ENCODE data around the gene CGREF1. TPM values are rescaled to one million over a fixed set of nuclear protein-coding genes. Genes with fewer than 3 reads are reported as not detected.

Gene CGREF1
- total RNA-seq, 1 donor from 2014 or later: 1.3 TPM

DNA sequence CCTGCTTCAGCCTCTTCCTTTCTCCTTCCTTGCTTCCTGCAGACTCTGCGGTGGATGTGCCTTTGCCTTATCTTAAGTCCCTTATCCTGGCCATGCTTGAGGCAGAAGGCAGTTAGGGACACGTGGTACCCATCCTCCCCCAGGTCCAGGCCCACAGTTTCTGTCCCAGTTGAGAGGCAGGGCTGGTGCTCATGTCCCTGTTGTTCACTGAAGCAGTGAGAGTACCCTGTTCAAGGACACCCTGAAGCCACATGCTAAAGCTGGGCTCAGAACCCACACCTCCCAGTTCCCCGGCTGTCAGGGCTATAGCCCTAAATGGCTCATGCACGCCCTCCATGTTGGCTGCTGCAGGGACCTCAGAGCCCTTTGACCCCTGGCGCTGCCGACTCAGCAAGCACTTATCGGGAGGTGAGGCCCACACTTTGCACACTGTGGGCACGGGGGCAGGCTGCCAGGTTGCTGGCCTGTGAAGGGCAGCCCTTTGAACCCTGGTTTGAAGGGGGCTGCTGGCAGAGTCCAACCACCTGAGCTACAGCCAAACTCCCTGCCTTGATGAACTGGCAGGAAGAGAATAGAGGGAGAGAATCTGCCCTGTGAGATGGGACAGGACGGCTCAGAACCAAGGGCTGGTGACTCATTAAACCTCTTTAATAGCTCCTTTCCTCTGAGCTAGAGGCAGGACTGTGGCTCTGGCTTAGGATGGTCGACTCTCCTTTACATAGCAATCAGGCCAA, 26.1 kb downstream of the CGREF1 start:
- Mint-ChIP-seq H3K27me3 (ENCODE audit: unreplicated experiment) (peaks cover 3% of the 10 kb centered on the region), H3K4me3 (ENCODE audit: unreplicated experiment) (no peak overlapping the region), H3K9me3 (ENCODE audit: unreplicated experiment) (peaks cover 2% of the 10 kb centered on the region), H3K4me1 (ENCODE audit: low read depth, unreplicated experiment) (peaks cover 4% of the 10 kb centered on the region), H3K36me3 (ENCODE audit: unreplicated experiment) (no peaks in the 10 kb centered on the region), H3K27ac (ENCODE audit: unreplicated experiment) (no peak overlapping the region)
- DNase-seq: no peak
- no peak for TF ChIP-seq CTCF (IDR thresholded peaks at IDR 0.05; ENCODE audit: partially characterized antibody, unreplicated experiment)

DNA sequence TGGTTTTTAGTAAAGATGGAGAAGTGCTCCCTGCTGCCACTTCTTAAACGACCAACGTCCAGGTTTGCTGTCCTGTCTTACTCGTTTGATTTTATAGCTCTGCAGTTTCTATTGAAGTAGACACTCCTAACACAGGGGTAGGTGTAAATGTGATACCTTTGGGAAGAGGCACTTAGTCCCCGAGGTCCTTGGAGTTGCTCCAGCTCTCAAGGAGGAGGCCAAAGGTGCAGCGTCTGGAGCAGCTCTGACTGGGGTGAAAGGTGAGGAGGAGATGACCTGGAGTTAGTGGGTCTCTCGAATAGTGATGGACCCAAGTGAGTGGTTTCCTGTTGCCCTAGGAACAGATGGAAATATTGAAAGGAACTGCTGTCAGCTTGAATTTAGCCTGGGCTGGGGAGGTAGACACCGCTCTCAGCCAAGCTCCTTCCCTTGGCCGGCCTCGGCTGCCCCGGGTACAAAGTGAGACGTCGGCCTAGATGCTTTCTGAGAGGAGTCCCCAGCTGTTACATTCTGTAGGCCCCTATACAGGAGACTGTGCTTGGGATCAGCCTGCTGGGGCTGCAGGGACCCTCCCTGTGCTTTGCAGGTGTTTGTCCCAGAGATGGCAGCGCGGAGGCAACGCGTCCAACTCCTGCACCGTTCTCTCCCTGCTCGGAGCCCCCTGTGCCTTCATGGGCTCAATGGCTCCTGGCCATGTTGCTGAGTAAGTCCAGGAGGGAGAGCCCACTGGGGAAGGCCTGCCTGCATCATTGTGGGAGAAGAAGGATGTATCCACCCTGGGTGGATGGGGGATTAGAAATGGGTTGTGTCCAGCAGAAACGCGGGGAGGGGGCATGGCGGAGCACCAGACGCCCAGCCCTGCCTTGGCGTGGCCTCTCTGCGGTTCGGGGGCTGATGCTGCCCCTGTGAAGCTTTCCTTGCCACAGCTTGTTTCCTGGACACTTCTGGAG, 26.9 kb downstream of the CGREF1 start:
- Mint-ChIP-seq H3K4me3 (ENCODE audit: unreplicated experiment) (peak overlapping the region; percentile 12), H3K4me1 (ENCODE audit: low read depth, unreplicated experiment) (peaks cover 4% of the 10 kb centered on the region), H3K36me3 (ENCODE audit: unreplicated experiment) (no peaks in the 10 kb centered on the region), H3K27ac (ENCODE audit: unreplicated experiment) (peak overlapping the region; percentile 19), H3K9me3 (ENCODE audit: unreplicated experiment) (peaks cover 2% of the 10 kb centered on the region), H3K27me3 (ENCODE audit: unreplicated experiment) (peaks cover 3% of the 10 kb centered on the region)
- no peak for TF ChIP-seq CTCF (IDR thresholded peaks at IDR 0.05; ENCODE audit: partially characterized antibody, unreplicated experiment)
- no peak for DNase-seq

DNA sequence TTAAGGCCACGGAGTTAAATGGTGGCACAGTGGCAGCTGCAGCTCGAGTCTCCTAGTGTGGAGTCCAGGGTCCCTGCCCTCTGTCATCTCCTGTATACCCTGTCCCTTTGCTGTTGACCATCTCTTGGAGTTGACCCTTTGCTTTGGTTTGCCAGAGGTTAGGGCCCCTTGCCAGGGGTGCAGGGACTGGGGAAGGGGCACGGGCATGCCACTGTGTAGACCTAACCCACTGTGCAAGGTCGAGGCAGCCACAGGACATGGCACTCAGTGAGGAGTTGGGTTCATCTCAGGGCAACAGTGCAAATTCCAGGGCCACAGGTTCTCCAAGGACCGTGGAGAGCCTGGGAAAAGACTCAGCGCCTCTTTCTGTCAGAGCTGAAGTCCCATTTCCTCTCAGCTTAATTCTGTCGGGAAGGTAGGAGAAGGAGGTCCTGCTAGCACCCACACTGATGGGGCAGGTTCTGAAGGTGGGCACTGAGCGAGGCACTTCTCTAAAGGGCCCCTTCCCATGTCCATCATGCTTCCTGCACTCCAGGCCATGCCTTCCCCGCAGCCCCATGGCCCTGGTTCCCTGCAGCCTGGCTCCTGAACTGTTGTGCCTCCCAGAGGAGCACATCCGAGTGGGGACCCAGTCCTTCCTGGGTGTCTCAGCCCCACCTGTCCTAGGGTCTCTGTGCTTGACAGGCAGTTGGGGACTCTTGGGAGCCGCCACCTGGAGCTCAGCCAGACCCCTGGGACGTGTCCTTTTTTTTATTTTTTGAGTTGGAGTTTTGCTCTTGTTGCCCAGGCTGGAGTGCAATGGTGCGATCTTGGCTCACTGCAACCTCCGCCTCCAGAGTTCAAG, 29.6 kb downstream of the CGREF1 start:
- H3K36me3 Mint-ChIP-seq (ENCODE audit: unreplicated experiment): no peaks in the 10 kb centered on the region
- no peak overlapping the region for H3K4me3 Mint-ChIP-seq (ENCODE audit: unreplicated experiment)
- TF ChIP-seq CTCF (IDR thresholded peaks at IDR 0.05; ENCODE audit: partially characterized antibody, unreplicated experiment): no peak
- no peak for DNase-seq
- peaks cover 7% of the 10 kb centered on the region for H3K4me1 Mint-ChIP-seq (ENCODE audit: low read depth, unreplicated experiment)
- peaks cover 3% of the 10 kb centered on the region for H3K27me3 Mint-ChIP-seq (ENCODE audit: unreplicated experiment)
- H3K9me3 Mint-ChIP-seq (ENCODE audit: unreplicated experiment): peaks cover 7% of the 10 kb centered on the region
- H3K27ac Mint-ChIP-seq (ENCODE audit: unreplicated experiment): no peak overlapping the region

DNA sequence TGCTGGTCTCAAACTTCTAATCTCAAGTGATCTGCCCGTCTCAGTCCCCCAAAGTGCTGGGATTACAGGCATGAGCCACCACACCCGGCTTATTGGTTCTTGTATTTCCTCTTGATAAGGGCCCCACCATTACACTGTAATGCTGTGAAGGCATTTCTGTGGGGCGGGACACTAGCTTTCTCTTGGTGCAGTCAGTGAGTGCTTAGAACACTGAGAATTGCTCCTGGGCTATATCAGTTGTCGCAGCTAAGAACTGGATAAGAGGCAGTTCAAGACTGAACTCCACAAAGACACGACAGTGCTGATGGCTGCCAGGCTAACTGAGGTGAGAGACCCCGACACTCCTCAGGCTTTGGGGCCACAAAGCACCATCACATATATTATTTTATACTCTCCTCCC, 30.3 kb downstream of the CGREF1 start:
- H3K27me3 Mint-ChIP-seq (ENCODE audit: unreplicated experiment): peaks cover 3% of the 10 kb centered on the region
- DNase-seq: no peak
- no peaks in the 10 kb centered on the region for H3K36me3 Mint-ChIP-seq (ENCODE audit: unreplicated experiment)
- H3K27ac Mint-ChIP-seq (ENCODE audit: unreplicated experiment): no peak overlapping the region
- H3K4me3 Mint-ChIP-seq (ENCODE audit: unreplicated experiment): peak overlapping the region; percentile 15
- no peak for TF ChIP-seq CTCF (IDR thresholded peaks at IDR 0.05; ENCODE audit: partially characterized antibody, unreplicated experiment)
- H3K4me1 Mint-ChIP-seq (ENCODE audit: low read depth, unreplicated experiment): peaks cover 7% of the 10 kb centered on the region
- H3K9me3 Mint-ChIP-seq (ENCODE audit: unreplicated experiment): peaks cover 7% of the 10 kb centered on the region
